PC-9 (cell line): ENCODE measurements around the gene PEMT. TPM values are rescaled to one million over a fixed set of nuclear protein-coding genes. Genes with fewer than 3 reads are reported as not detected.

Experiments
- BruUV-seq: library from RNA; stranded (reverse); fragments of 400-500 nt; replicated peaks from 2 replicates; lab custom pipeline; 2021; lab: Mats Ljungman, UMichigan
- CTCF ChIA-PET: fragments of 300-600 bp; sonication (Branson Sonifier 250); formaldehyde crosslinking; loops from one replicate; lab custom pipeline; 2022; ENCODE audit warnings: antibody characterized with exemption; lab: Charles Lee
- POLR2A ChIA-PET: fragments of 300-600 bp; sonication (Branson Sonifier 250); formaldehyde crosslinking; loops from one replicate; lab custom pipeline; 2022; ENCODE audit warnings: antibody characterized with exemption; ENCODE audit not compliant: unreplicated experiment; lab: Charles Lee
- DNase-seq, 2 experiments: peaks; one replicate each; pipeline versions ENCODE4 v3.0.0 to v3.0.0-alpha.2; 2015 to 2022; ENCODE audit warnings: mixed read lengths in 1 of 2
- H2AFZ ChIP-seq: fragments of 200-600 bp; sonication (generic); 2 replicates; pipeline ENCODE4 v1.8.1; 2017; ENCODE audit warnings: antibody characterized with exemption
- H3F3A ChIP-seq: fragments of 200-600 bp; sonication (generic); 2 replicates; pipeline ENCODE4 v1.8.1; 2017; ENCODE audit warnings: antibody characterized with exemption, mild to moderate bottlenecking, low read depth; ENCODE audit not compliant: insufficient read depth
- H3K27ac ChIP-seq: fragments of 200-600 bp; sonication (generic); 2 replicates; pipeline ENCODE4 v1.6.1; 2016; ENCODE audit warnings: mixed run types
- H3K27me3 ChIP-seq: fragments of 200-600 bp; sonication (generic); 2 replicates; pipeline ENCODE4 v1.6.1; 2016; ENCODE audit warnings: low read depth, mixed run types; ENCODE audit not compliant: insufficient read depth
- H3K36me3 ChIP-seq: fragments of 200-600 bp; sonication (generic); 2 replicates; pipeline ENCODE4 v1.6.1; 2016; ENCODE audit warnings: low read depth, mixed run types
- H3K4me1 ChIP-seq: fragments of 200-600 bp; sonication (generic); replicated peaks from 2 replicates; pipeline ENCODE4 v1.6.1; 2016; ENCODE audit warnings: mixed run types; ENCODE audit not compliant: insufficient read depth
- H3K4me2 ChIP-seq: fragments of 200-600 bp; sonication (generic); 2 replicates; pipeline ENCODE4 v1.6.1; 2017; ENCODE audit warnings: mixed run types
- H3K4me3 ChIP-seq: fragments of 200-600 bp; sonication (generic); 2 replicates; pipeline ENCODE4 v1.6.1; 2016; ENCODE audit warnings: mixed run types
- H3K79me2 ChIP-seq: fragments of 200-600 bp; sonication (generic); 2 replicates; pipeline ENCODE4 v1.6.1; 2017; ENCODE audit warnings: low read depth, mixed run types
- H3K9me2 ChIP-seq: fragments of 200-600 bp; sonication (generic); 2 replicates; pipeline ENCODE4 v1.8.1; 2017; ENCODE audit warnings: mild to moderate bottlenecking; ENCODE audit not compliant: insufficient read depth
- H3K9me3 ChIP-seq: fragments of 200-600 bp; sonication (generic); 2 replicates; pipeline ENCODE4 v1.8.1; 2016; ENCODE audit warnings: low read depth; ENCODE audit not compliant: insufficient read depth
- H4K20me1 ChIP-seq: fragments of 200-600 bp; sonication (generic); 2 replicates; pipeline ENCODE4 v1.8.1; 2017; ENCODE audit not compliant: insufficient read depth
- CTCF ChIP-seq: fragments of 200-600 bp; sonication (generic); conservative IDR thresholded peaks from 2 replicates; pipeline ENCODE4 v1.6.1; 2017; ENCODE audit warnings: mixed run types, antibody characterized with exemption, mild to moderate bottlenecking, moderate library complexity
- EZH2 ChIP-seq: fragments of 200-600 bp; sonication (generic); IDR thresholded peaks from 2 replicates; pipeline ENCODE4 v1.8.0; 2017; ENCODE audit warnings: antibody characterized with exemption, low read depth
- intact Hi-C: fragments of 100-400 bp; cut with micrococcal nuclease; formaldehyde crosslinking; loops from one replicate; pipeline ENCODE4 v1.10.0; 2022; ENCODE audit not compliant: unreplicated experiment
- total RNA-seq: library from RNA; stranded (reverse); gene quantifications from 2 replicates; pipeline ENCODE4 v1.2.3, GENCODE V29; 2021

Gene PEMT
- total RNA-seq, 1 experiment from 2014 or later, result 61.2 TPM

- peaks cover 19% of the 10 kb centered on the region; the same call in 1 of the 2 replicates for H3F3A ChIP-seq
- no peak overlapping the region for H3K4me2 ChIP-seq
- BruUV-seq, result TSS peak; percentile 73
- H3K4me3 ChIP-seq, result no peak overlapping the region
- no peak for TF ChIP-seq EZH2
- no peak for TF ChIP-seq CTCF
- H3K9me3 ChIP-seq, result no peaks in the 10 kb centered on the region
- peaks cover 28% of the 10 kb centered on the region for H4K20me1 ChIP-seq
- ChIA-PET CTCF (interaction anchor here (0.6 to 2.8 kb wide), 8 partner anchors 16 to 423 kb away, joined by 3 to 13 read pairs (median 3); no protein-coding TSS in a partner anchor), POLR2A (interaction anchor here (0.7 kb wide), 2 partner anchors 9 to 285 kb away, joined by 10 to 24 read pairs; no protein-coding TSS in a partner anchor)
- no peaks in the 10 kb centered on the region for H3K27me3 ChIP-seq
- H3K36me3 ChIP-seq, result no peaks in the 10 kb centered on the region
- H3K9me2 ChIP-seq, result no peaks in the 10 kb centered on the region
- no peaks in the 10 kb centered on the region for H3K79me2 ChIP-seq
- H3K4me1 ChIP-seq, result no peaks in the 10 kb centered on the region; the same call in 1 of the 2 replicates
- no peak for DNase-seq
- intact Hi-C loops, result loop anchor here (1.0 to 10.0 kb wide), 4 partner anchors 73 to 419 kb away; no protein-coding TSS in a partner anchor
- no peak overlapping the region for H3K27ac ChIP-seq
- H2AFZ ChIP-seq, result no peak overlapping the region
Measured at GRCh38 chr17:17495536-17496188, 95.8 kb downstream of the PEMT start.

- no peak overlapping the region for H3K27ac ChIP-seq
- ChIA-PET CTCF (interaction anchor here (1.0 to 2.3 kb wide), 2 partner anchors 75 to 107 kb away, joined by 3 to 10 read pairs; no protein-coding TSS in a partner anchor), POLR2A (no interaction called here)
- H4K20me1 ChIP-seq, result peaks cover 27% of the 10 kb centered on the region
- H3K4me2 ChIP-seq, result no peak overlapping the region
- no peaks in the 10 kb centered on the region for H3K36me3 ChIP-seq
- H3K9me3 ChIP-seq, result no peaks in the 10 kb centered on the region
- H3F3A ChIP-seq, result peaks cover 19% of the 10 kb centered on the region; the same call in 1 of the 2 replicates
- H2AFZ ChIP-seq, result no peak overlapping the region
- no peaks in the 10 kb centered on the region for H3K9me2 ChIP-seq
- no peaks in the 10 kb centered on the region; the same call in 1 of the 2 replicates for H3K4me1 ChIP-seq
- no TSS peak for BruUV-seq
- H3K27me3 ChIP-seq, result no peaks in the 10 kb centered on the region
- H3K79me2 ChIP-seq, result no peaks in the 10 kb centered on the region
- H3K4me3 ChIP-seq, result no peak overlapping the region
- no peak for TF ChIP-seq CTCF
- TF ChIP-seq EZH2, result no peak
- no peak for DNase-seq
- intact Hi-C loops, result loop anchor here (10.0 kb wide), 1 partner anchor 420 kb away; no protein-coding TSS in a partner anchor
Measured at GRCh38 chr17:17494870-17495535, 96.5 kb downstream of the PEMT start.

DNA sequence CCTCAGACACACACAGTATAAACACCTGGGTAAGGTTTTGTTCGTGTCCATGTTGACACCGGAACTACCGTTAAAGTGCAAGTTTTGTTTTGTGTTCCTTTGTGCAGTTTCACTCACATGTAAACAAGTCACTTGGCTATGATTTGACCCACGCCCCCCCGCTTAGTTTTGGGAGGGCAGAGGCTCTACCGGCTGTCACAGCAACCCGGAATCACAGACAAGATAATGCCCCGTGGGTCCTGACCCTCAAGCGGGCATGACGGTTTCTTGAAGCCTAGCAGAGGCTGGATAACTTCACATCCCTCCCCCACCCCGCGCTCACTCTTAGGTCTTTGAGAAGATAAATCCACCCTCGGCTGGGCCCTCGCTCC is 97.0 kb downstream of the PEMT start:
- ChIA-PET CTCF (interaction anchor here (1.0 kb wide), 1 partner anchor 75 kb away, joined by 3 read pairs; no protein-coding TSS in a partner anchor), POLR2A (no interaction called here)
- Histone ChIP-seq H3K4me1 (no peaks in the 10 kb centered on the region; the same call in 1 of the 2 replicates), H3K4me3 (no peak overlapping the region), H3K4me2 (no peak overlapping the region), H3K9me3 (no peaks in the 10 kb centered on the region), H3K27ac (no peak overlapping the region), H3K27me3 (no peaks in the 10 kb centered on the region), H3K9me2 (no peaks in the 10 kb centered on the region), H4K20me1 (peaks cover 23% of the 10 kb centered on the region), H3K79me2 (no peaks in the 10 kb centered on the region), H3K36me3 (no peaks in the 10 kb centered on the region), H3F3A (peaks cover 19% of the 10 kb centered on the region; the same call in 1 of the 2 replicates), H2AFZ (no peak overlapping the region)
- intact Hi-C loops, result loop anchor here (10.0 kb wide), 1 partner anchor 420 kb away; no protein-coding TSS in a partner anchor
- no TSS peak for BruUV-seq
- DNase-seq, result no peak
- TF ChIP-seq EZH2 (no peak), CTCF (no peak)
